H1 (cell line): ENCODE measurements around the gene LMX1A. TPM values are rescaled to one million over a fixed set of nuclear protein-coding genes. Genes with fewer than 3 reads are reported as not detected.

Source experiments
- CTCF ChIA-PET: fragments of 300-600 bp; sonication (Branson Sonifier 250); formaldehyde crosslinking; loops from one replicate; lab custom pipeline; 2021; ENCODE audit not compliant: partially characterized antibody; lab: Charles Lee
- POLR2A ChIA-PET: fragments of 300-600 bp; sonication (Branson Sonifier 250); formaldehyde crosslinking; loops from one replicate; lab custom pipeline; 2021; ENCODE audit warnings: inconsistent platforms; ENCODE audit not compliant: partially characterized antibody; lab: Charles Lee
- DNase-seq, 2 experiments: peaks; one replicate each; pipeline versions ENCODE4 v3.0.0 to v3.0.0-alpha.2; 2010 to 2022; ENCODE audit warnings: low spot score in 2 of 2, low read depth in 1 of 2, mixed read lengths in 1 of 2
- FAIRE-seq: peaks from 2 replicates; lab custom pipeline; 2011; peaks lifted over from hg19 to GRCh38; lab: Jason Lieb, UNC
- H2AFZ ChIP-seq: 2 replicates; pipeline ENCODE4 v1.8.1; 2012; ENCODE audit warnings: low read length, inconsistent platforms
- H2AK5ac ChIP-seq: 2 replicates; pipeline ENCODE4 v1.6.1; 2013; ENCODE audit warnings: low read depth, low read length
- H2BK120ac ChIP-seq: replicated peaks from 2 replicates; pipeline ENCODE3; 2013; ENCODE audit warnings: low read depth, low read length, inconsistent platforms
- H2BK12ac ChIP-seq: 2 replicates; pipeline ENCODE4 v1.6.1; 2013; ENCODE audit warnings: low read depth, low read length
- H2BK15ac ChIP-seq: 2 replicates; pipeline ENCODE4 v1.6.1; 2013; ENCODE audit warnings: low read length
- H2BK20ac ChIP-seq: 2 replicates; pipeline ENCODE4 v1.6.1; 2013; ENCODE audit warnings: low read length
- H2BK5ac ChIP-seq: 2 replicates; pipeline ENCODE4 v1.6.1; 2013; ENCODE audit warnings: low read depth, low read length
- H3K14ac ChIP-seq: 2 replicates; pipeline ENCODE4 v1.6.1; 2013; ENCODE audit warnings: inconsistent platforms; ENCODE audit not compliant: insufficient read length
- H3K18ac ChIP-seq: 2 replicates; pipeline ENCODE4 v1.6.1; 2013; ENCODE audit warnings: low read length; ENCODE audit errors: extremely low read depth
- H3K23ac ChIP-seq: 2 replicates; pipeline ENCODE4 v1.6.1; 2013; ENCODE audit warnings: inconsistent platforms; ENCODE audit not compliant: insufficient read length
- H3K23me2 ChIP-seq: 2 replicates; pipeline ENCODE4 v1.6.1; 2013; ENCODE audit warnings: low read depth, low read length
- H3K27ac ChIP-seq: 2 replicates; pipeline ENCODE4 v1.6.1; 2011; ENCODE audit warnings: low read depth, low read length, inconsistent platforms
- H3K27me3 ChIP-seq, 4 experiments: replicated peaks in 1 of 4; 1 replicate in 1 of 4; 2 replicates in 3 of 4; pipeline versions ENCODE4 v1.6.1 to v1.8.1; 2011 to 2013; ENCODE audit warnings: low read length in 3 of 4, mild to moderate bottlenecking in 3 of 4, inconsistent platforms in 2 of 4, mixed read lengths in 2 of 4, moderate library complexity in 1 of 4; ENCODE audit not compliant: control insufficient read depth in 3 of 4, insufficient read depth in 3 of 4; ENCODE audit errors: extremely low read depth in 1 of 4
- H3K36me3 ChIP-seq, 4 experiments: 2 replicates each; pipeline versions ENCODE4 v1.6.1 to v1.8.1; 2011 to 2013; ENCODE audit warnings: mild to moderate bottlenecking in 4 of 4, low read length in 3 of 4, moderate library complexity in 2 of 4, control low read depth in 1 of 4, inconsistent platforms in 1 of 4; ENCODE audit not compliant: insufficient read depth in 4 of 4, control insufficient read depth in 2 of 4
- H3K4ac ChIP-seq: replicated peaks from 2 replicates; pipeline ENCODE3; 2013; ENCODE audit warnings: low read length, low read depth, mixed read lengths, inconsistent platforms; ENCODE audit not compliant: insufficient read length
- H3K4me1 ChIP-seq, 4 experiments: replicated peaks in 1 of 4; 1 replicate in 1 of 4; 2 replicates in 3 of 4; pipeline versions ENCODE4 v1.6.1 to v1.8.1; 2011 to 2013; ENCODE audit warnings: low read length in 3 of 4, inconsistent platforms in 2 of 4, mixed read lengths in 1 of 4; ENCODE audit not compliant: insufficient read depth in 4 of 4, control insufficient read depth in 3 of 4
- H3K4me2 ChIP-seq, 2 experiments: 2 replicates each; pipeline versions ENCODE4 v1.6.1 to v1.8.1; 2011 to 2013; ENCODE audit warnings: low read depth in 2 of 2, low read length in 2 of 2, control low read depth in 1 of 2, inconsistent platforms in 1 of 2, mild to moderate bottlenecking in 1 of 2; ENCODE audit not compliant: insufficient read depth in 1 of 2
- H3K4me3 ChIP-seq, 4 experiments: fragments of 200-600, 300-600 bp in 1 of 4; sonication (generic), shearing (Covaris generic), sonication (Bioruptor Twin) in 1 of 4; 2 replicates each; pipeline versions ENCODE4 v1.5.1 to v1.8.1; 2011 to 2016; ENCODE audit warnings: low read length in 4 of 4, low read depth in 3 of 4, control low read depth in 2 of 4, inconsistent platforms in 2 of 4, mild to moderate bottlenecking in 2 of 4, mixed read lengths in 1 of 4, moderate library complexity in 1 of 4; ENCODE audit not compliant: insufficient read depth in 2 of 4; ENCODE audit errors: extremely low read depth in 1 of 4
- H3K56ac ChIP-seq: replicated peaks from 2 replicates; pipeline ENCODE3; 2013; ENCODE audit warnings: low read depth, mild to moderate bottlenecking, mixed read lengths, low read length, inconsistent platforms; ENCODE audit not compliant: insufficient read length
- H3K79me1 ChIP-seq: 2 replicates; pipeline ENCODE4 v1.6.1; 2013; ENCODE audit warnings: low read depth, low read length, control low read depth
- H3K79me2 ChIP-seq, 2 experiments: 2 replicates each; pipeline versions ENCODE4 v1.6.1 to v1.8.1; 2012 to 2013; ENCODE audit warnings: low read length in 2 of 2, mild to moderate bottlenecking in 2 of 2, inconsistent platforms in 1 of 2; ENCODE audit not compliant: insufficient read depth in 2 of 2, control insufficient read depth in 1 of 2
- H3K9ac ChIP-seq, 4 experiments: replicated peaks in 1 of 4; 1 replicate in 1 of 4; 2 replicates in 3 of 4; pipeline versions ENCODE4 v1.6.1 to v1.8.1; 2011 to 2013; ENCODE audit warnings: low read depth in 3 of 4, low read length in 3 of 4, control low read depth in 2 of 4, mild to moderate bottlenecking in 2 of 4, moderate library complexity in 2 of 4, inconsistent platforms in 1 of 4; ENCODE audit errors: extremely low read depth in 1 of 4
- H3K9me3 ChIP-seq, 2 experiments: 2 replicates each; pipeline versions ENCODE4 v1.6.1 to v1.8.1; 2012 to 2013; ENCODE audit warnings: mild to moderate bottlenecking in 2 of 2, moderate library complexity in 2 of 2, control low read depth in 1 of 2, inconsistent platforms in 1 of 2, low read depth in 1 of 2, low read length in 1 of 2, mixed read lengths in 1 of 2; ENCODE audit not compliant: insufficient read depth in 2 of 2
- H4K20me1 ChIP-seq, 2 experiments: replicated peaks in 1 of 2; 2 replicates each; pipeline versions ENCODE3 to v1.8.1; 2011 to 2013; ENCODE audit warnings: inconsistent platforms in 2 of 2, low read length in 2 of 2, mild to moderate bottlenecking in 1 of 2; ENCODE audit not compliant: insufficient read depth in 2 of 2, control insufficient read depth in 1 of 2
- H4K5ac ChIP-seq: 2 replicates; pipeline ENCODE4 v1.6.1; 2013; ENCODE audit warnings: low read length, low read depth, mixed read lengths, inconsistent platforms; ENCODE audit not compliant: insufficient read length
- H4K8ac ChIP-seq: 2 replicates; pipeline ENCODE4 v1.8.0; 2013; ENCODE audit warnings: mild to moderate bottlenecking, moderate library complexity, low read length, inconsistent platforms; ENCODE audit not compliant: insufficient read depth; ENCODE audit errors: extremely low read depth
- H4K91ac ChIP-seq: replicated peaks from 2 replicates; pipeline ENCODE3; 2013; ENCODE audit warnings: low read length, mixed read lengths, inconsistent platforms; ENCODE audit not compliant: insufficient read length
- CTCF ChIP-seq, 3 experiments: IDR thresholded peaks; 1 replicate in 2 of 3; 2 replicates in 1 of 3; pipeline versions ENCODE4 v1.5.1 to v1.6.1; 2011; ENCODE audit warnings: low read length in 3 of 3, mild to moderate bottlenecking in 3 of 3, inconsistent platforms in 2 of 3, low read depth in 1 of 3, moderate library complexity in 1 of 3; ENCODE audit not compliant: insufficient read depth in 1 of 3; ENCODE audit errors: control extremely low read depth in 1 of 3
- MAFK ChIP-seq: IDR thresholded peaks from 2 replicates; pipeline ENCODE4 v1.6.1; 2012; ENCODE audit warnings: low read depth, mild to moderate bottlenecking, improper control_type of control experiment, low read length
- RAD21 ChIP-seq, 2 experiments: IDR thresholded peaks in 1 of 2; conservative IDR thresholded peaks in 1 of 2; 2 replicates each; pipeline ENCODE4 v1.6.1; 2011; ENCODE audit warnings: low read depth in 2 of 2, low read length in 2 of 2, improper control_type of control experiment in 1 of 2, inconsistent platforms in 1 of 2, mild to moderate bottlenecking in 1 of 2, moderate library complexity in 1 of 2
- RBBP5 ChIP-seq: IDR thresholded peaks from 2 replicates; pipeline ENCODE4 v1.7.1; 2012; ENCODE audit warnings: low read depth, mild to moderate bottlenecking, inconsistent platforms, low read length, moderate library complexity, borderline replicate concordance
- RFX5 ChIP-seq: IDR thresholded peaks from 2 replicates; pipeline ENCODE4 v1.6.1; 2011; ENCODE audit warnings: low read depth, low read length, improper control_type of control experiment, borderline replicate concordance
- WGBS, 2 experiments: shearing (Covaris generic) in 1 of 2; methylation state at CpG; one replicate each; pipeline versions ENCODE4 v1.1.6 to v1.1.7; 2013 to 2015; ENCODE audit warnings: low lambda C conversion rate in 2 of 2, mixed read lengths in 2 of 2, inconsistent platforms in 1 of 2, low coverage in 1 of 2, missing lambda C conversion rate in 1 of 2; ENCODE audit not compliant: insufficient replicate concordance in 2 of 2, insufficient coverage in 1 of 2, insufficient read length in 1 of 2; ENCODE audit errors: extremely low coverage in 1 of 2, missing lambda C conversion rate in 1 of 2; 5-methylcytosine and 5-hydroxymethylcytosine counted together
- polyA plus RNA-seq, 7 experiments: library from polyadenylated mRNA; depleted of rRNA in 3 of 7; stranded (reverse) in 5 of 7; unstranded in 2 of 7; fragments of >200 nt in 5 of 7; fragments of 200-250 nt in 2 of 7; gene quantifications; 1 replicate in 5 of 7; 2 replicates in 1 of 7; 4 replicates in 1 of 7; pipeline versions ENCODE4 v1.2.1 to v1.2.3, GENCODE V29; 2011 to 2013; ENCODE audit warnings: missing spikeins in 2 of 7, mixed read lengths in 2 of 7
- total RNA-seq: library from RNA; stranded (reverse); fragmentation: NEBNext Ultra II Directional; extraction: Animal tissue kit (Norgen Biotek cat#: 25700); gene quantifications from 2 replicates; pipeline ENCODE4 v1.2.1, GENCODE V29; 2021

Gene LMX1A
- total and polyA plus RNA-seq, 2 of the 8 experiments (the other 6 are each of a cell fraction or from before 2014, with no cell fraction given): not detected

DNA sequence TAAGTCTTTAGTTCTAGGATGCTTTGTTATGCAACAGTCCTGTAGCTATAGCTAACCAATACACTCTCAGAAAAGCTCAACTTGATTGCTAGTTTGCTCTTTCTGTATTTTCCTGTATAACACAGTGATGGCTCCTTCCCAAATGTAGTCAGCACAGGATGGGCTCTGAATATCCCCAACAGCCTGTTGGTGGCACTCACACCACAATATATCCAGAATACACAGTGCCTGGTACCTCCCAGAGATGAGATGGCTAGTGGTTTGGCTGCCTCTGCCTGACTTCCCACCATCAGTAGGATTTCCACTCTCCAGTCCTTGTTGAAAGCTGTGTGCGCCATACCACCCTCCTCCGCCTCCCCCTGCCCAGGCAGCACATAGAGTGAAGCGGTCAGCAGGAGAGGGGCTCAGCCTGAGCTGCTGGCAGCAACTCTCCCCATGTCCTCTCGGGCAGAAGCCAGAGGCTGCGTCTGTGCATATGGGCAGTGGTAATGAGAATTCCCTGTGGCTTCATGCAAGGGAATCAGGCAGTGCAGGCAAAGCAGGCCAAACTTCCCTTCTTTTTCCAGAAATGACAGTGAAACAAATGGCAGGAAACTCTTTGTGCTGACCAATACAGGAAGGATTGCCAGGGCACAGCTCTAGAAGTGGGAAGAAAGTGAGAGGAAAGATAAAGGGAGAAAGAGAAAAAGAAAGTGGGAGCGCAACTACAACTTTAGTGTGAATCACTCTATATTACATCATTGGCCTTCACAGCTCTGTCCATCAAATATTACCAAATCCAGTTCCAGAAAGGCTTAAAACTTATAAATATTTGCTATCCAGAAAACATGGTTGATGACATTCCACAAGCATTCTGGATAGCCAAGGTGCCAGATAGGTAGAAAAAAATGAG is 49.7 kb downstream of the LMX1A start:
- no peaks in the 10 kb centered on the region for H3K79me1 ChIP-seq
- ChIA-PET POLR2A (no interaction called here), CTCF (interaction anchor here (0.7 to 4.3 kb wide), 15 partner anchors 8 to 258 kb away, joined by 3 to 32 read pairs (median 4); no protein-coding TSS in a partner anchor)
- H3K27me3 ChIP-seq: no peaks in the 10 kb centered on the region
- DNase-seq (no peak), FAIRE-seq (no peak)
- H3K23me2 ChIP-seq: no peaks in the 10 kb centered on the region; the same call in 1 of the 2 replicates
- no peak overlapping the region for H3K4ac ChIP-seq
- no peak overlapping the region for H3K4me2 ChIP-seq
- H3K9ac ChIP-seq: no peak overlapping the region
- no peak overlapping the region for H4K91ac ChIP-seq
- H3K27ac ChIP-seq: no peak overlapping the region
- H3K18ac ChIP-seq: no peak overlapping the region
- no peak overlapping the region for H2BK120ac ChIP-seq
- H2BK12ac ChIP-seq: no peak overlapping the region
- no peak overlapping the region for H2BK20ac ChIP-seq
- no peaks in the 10 kb centered on the region for H4K20me1 ChIP-seq
- no peak overlapping the region for H3K4me3 ChIP-seq
- H2BK5ac ChIP-seq: no peak overlapping the region
- no peak overlapping the region for H3K23ac ChIP-seq
- H3K79me2 ChIP-seq: no peaks in the 10 kb centered on the region
- no peak overlapping the region for H4K8ac ChIP-seq
- H2AK5ac ChIP-seq: no peak overlapping the region
- H3K4me1 ChIP-seq: peaks cover 0 to 2% (median 0%) of the 10 kb centered on the region in 4 experiments; a peak in 2 of 7 replicates
- H3K36me3 ChIP-seq: no peaks in the 10 kb centered on the region; a peak in 1 of 8 replicates
- no peaks in the 10 kb centered on the region for H3K9me3 ChIP-seq
- H2AFZ ChIP-seq: no peak overlapping the region
- H3K56ac ChIP-seq: no peak overlapping the region
- no peak overlapping the region for H3K14ac ChIP-seq
- peak; percentile 41 to 49 for TF ChIP-seq RAD21 (IDR thresholded peaks at IDR 0.05 in 1 of 2, conservative IDR thresholded peaks at IDR 0.05 in 1 of 2; ENCODE audit: low read depth in 2 of 2, low read length in 2 of 2)
- TF ChIP-seq RBBP5: no peak
- TF ChIP-seq RFX5: no peak
- TF ChIP-seq MAFK: no peak
- TF ChIP-seq CTCF (IDR thresholded peaks at IDR 0.05; ENCODE audit: control extremely low read depth in 1 of 3, insufficient read depth in 1 of 3, low read depth in 1 of 3, low read length in 3 of 3): peak in 2 of 3 experiments; percentile 35; a peak in 2 of 4 replicates
- WGBS, 2 experiments: 74% methylated on average over 6 of the region's 6 CpGs; no CpG with 5 or more reads in 1 of the 2 experiments
- H4K5ac ChIP-seq: no peak overlapping the region
- H2BK15ac ChIP-seq: no peak overlapping the region
